ELR (cell line): Measurements from ENCODE around the gene GDPGP1.
"Not testable (repeated sequence)": the region's sequence is repeated elsewhere in the genome, so short reads cannot be mapped to it uniquely, and the experiment has no call there.

Source experiments
- DNase-seq: peaks from one replicate; pipeline ENCODE4 v3.0.0-alpha.2; 2015; ENCODE audit warnings: low read depth

Gene GDPGP1

GRCh38 chr15:90261811-90262210, 27.8 kb downstream of the GDPGP1 start:
- peak; percentile 80 for DNase-seq

- DNase-seq = no peak
Observed at GRCh38 chr15:90262426-90262825, 28.4 kb downstream of the GDPGP1 start.

- DNase-seq = peak; percentile 32
Observed at GRCh38 chr15:90264671-90265070, 30.7 kb downstream of the GDPGP1 start.

- DNase-seq = peak; percentile 90
Observed at GRCh38 chr15:90265271-90266060, 31.5 kb downstream of the GDPGP1 start, which contains the start of gene NGRN. Gene NGRN, plus strand, starts transcription at chr15:90265672. Its CDS starts 41 bp downstream, at chr15:90265713.

GRCh38 chr15:90266061-90266431, 32.0 kb downstream of the GDPGP1 start:
- peak; percentile 66 for DNase-seq

GRCh38 chr15:90266485-90266884, 32.5 kb downstream of the GDPGP1 start:
- DNase-seq = peak; percentile 45

GRCh38 chr15:90268415-90268814, 34.4 kb downstream of the GDPGP1 start:
- DNase-seq = no peak

- no peak for DNase-seq
Observed at GRCh38 chr15:90270502-90271150, 36.6 kb downstream of the GDPGP1 start.

- DNase-seq = no peak
Observed at GRCh38 chr15:90271459-90272166, 37.6 kb downstream of the GDPGP1 start.

GRCh38 chr15:90278467-90278866, 44.5 kb downstream of the GDPGP1 start:
- not testable (repeated sequence) for DNase-seq

GRCh38 chr15:90280743-90281142, 46.7 kb downstream of the GDPGP1 start:
- DNase-seq = not testable (repeated sequence)

- not testable (repeated sequence) for DNase-seq
Observed at GRCh38 chr15:90281637-90282036, 47.6 kb downstream of the GDPGP1 start.

- peak; percentile 58 for DNase-seq
Observed at GRCh38 chr15:90286678-90287077, 52.7 kb downstream of the GDPGP1 start.

- DNase-seq = no peak
Observed at GRCh38 chr15:90287101-90287500, 53.1 kb downstream of the GDPGP1 start.

- DNase-seq = no peak
Observed at GRCh38 chr15:90287946-90288345, 53.9 kb downstream of the GDPGP1 start.

- DNase-seq = peak; percentile 48
Observed at GRCh38 chr15:90291679-90292356, 57.8 kb downstream of the GDPGP1 start.

GRCh38 chr15:90293040-90293810, 59.2 kb downstream of the GDPGP1 start:
- DNase-seq = peak; percentile 63

- DNase-seq = no peak
Observed at GRCh38 chr15:90294159-90294558, 60.1 kb downstream of the GDPGP1 start.

- no peak for DNase-seq
Observed at GRCh38 chr15:90294601-90295269, 60.7 kb downstream of the GDPGP1 start.

- DNase-seq = no peak
Observed at GRCh38 chr15:90295270-90295648, 61.2 kb downstream of the GDPGP1 start.
